Neural progenitor cell (in vitro differentiated cells): ENCODE measurements around the gene TTC3.
"Not testable (repeated sequence)": the region's sequence is repeated elsewhere in the genome, so short reads cannot be mapped to it uniquely, and the experiment has no call there.

Experiments
- EZH2 ChIP-seq: fragments of 200-600 bp; sonication (generic); IDR thresholded peaks from 2 replicates; pipeline ENCODE4 v1.6.1; 2017; ENCODE audit warnings: antibody characterized with exemption, mild to moderate bottlenecking, moderate library complexity
- EZH2phosphoT487 ChIP-seq: fragments of 200-600 bp; sonication (generic); IDR thresholded peaks from 2 replicates; pipeline ENCODE4 v1.6.1; 2017; ENCODE audit warnings: antibody characterized with exemption
- TF ChIP-seq, protein P1 (sequence below): fragments of 200-600 bp; sonication (generic); IDR thresholded peaks from 2 replicates; pipeline ENCODE4 v1.5.1; 2017; ENCODE audit warnings: antibody characterized with exemption, mild to moderate bottlenecking

DNA sequence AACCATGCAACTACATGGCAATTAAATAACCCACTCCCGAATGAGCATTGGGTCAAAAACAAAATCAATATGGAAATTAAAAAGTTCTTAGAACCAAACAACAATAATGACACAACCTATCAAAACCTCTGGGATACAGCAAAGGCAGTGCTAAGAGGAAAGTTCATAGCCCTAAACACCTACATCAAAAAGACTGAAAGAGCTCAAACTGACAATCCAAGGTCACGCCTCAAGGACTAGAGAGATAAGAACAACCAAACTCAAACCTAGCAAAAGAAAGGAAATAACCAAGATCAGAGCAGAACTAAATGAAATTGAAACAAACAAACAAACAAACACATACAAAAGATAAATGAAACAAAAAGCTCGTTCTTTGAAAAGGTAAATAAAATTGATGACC lies 23.3 kb upstream of the TTC3 start:
- TF ChIP-seq, protein P1, sequence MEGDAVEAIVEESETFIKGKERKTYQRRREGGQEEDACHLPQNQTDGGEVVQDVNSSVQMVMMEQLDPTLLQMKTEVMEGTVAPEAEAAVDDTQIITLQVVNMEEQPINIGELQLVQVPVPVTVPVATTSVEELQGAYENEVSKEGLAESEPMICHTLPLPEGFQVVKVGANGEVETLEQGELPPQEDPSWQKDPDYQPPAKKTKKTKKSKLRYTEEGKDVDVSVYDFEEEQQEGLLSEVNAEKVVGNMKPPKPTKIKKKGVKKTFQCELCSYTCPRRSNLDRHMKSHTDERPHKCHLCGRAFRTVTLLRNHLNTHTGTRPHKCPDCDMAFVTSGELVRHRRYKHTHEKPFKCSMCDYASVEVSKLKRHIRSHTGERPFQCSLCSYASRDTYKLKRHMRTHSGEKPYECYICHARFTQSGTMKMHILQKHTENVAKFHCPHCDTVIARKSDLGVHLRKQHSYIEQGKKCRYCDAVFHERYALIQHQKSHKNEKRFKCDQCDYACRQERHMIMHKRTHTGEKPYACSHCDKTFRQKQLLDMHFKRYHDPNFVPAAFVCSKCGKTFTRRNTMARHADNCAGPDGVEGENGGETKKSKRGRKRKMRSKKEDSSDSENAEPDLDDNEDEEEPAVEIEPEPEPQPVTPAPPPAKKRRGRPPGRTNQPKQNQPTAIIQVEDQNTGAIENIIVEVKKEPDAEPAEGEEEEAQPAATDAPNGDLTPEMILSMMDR, result not testable (repeated sequence)
- not testable (repeated sequence) for TF ChIP-seq EZH2, EZH2phosphoT487
